Keratinocyte (primary cell): ENCODE measurements around the gene ARHGEF16. TPM values are rescaled to one million over a fixed set of nuclear protein-coding genes. Genes with fewer than 3 reads are reported as not detected.

ENCODE experiments used
- DNase-seq: peaks from one replicate; pipeline ENCODE4 v3.0.0-alpha.2; 2011; ENCODE audit warnings: low read depth, missing footprints, low spot score
- FAIRE-seq: peaks from 2 replicates; lab custom pipeline; 2011; peaks lifted over from hg19 to GRCh38; lab: Jason Lieb, UNC
- H2AFZ ChIP-seq: 2 replicates; pipeline ENCODE4 v1.6.0; 2012; ENCODE audit warnings: low read length, control low read depth, inconsistent platforms; ENCODE audit not compliant: control insufficient read depth
- H3K27ac ChIP-seq: 2 replicates; pipeline ENCODE4 v1.5.1; 2011; ENCODE audit warnings: low read length; ENCODE audit not compliant: control insufficient read depth, insufficient read depth
- H3K27me3 ChIP-seq: 3 replicates; pipeline ENCODE4 v1.6.0; 2011; ENCODE audit warnings: low read length; ENCODE audit not compliant: control insufficient read depth, insufficient read depth; ENCODE audit errors: extremely low read depth
- H3K36me3 ChIP-seq, 2 experiments: 2 replicates in 1 of 2; 3 replicates in 1 of 2; pipeline ENCODE4 v1.5.1; 2011; ENCODE audit warnings: low read length in 2 of 2, mild to moderate bottlenecking in 1 of 2; ENCODE audit not compliant: control insufficient read depth in 2 of 2, insufficient read depth in 2 of 2; ENCODE audit errors: extremely low read depth in 1 of 2
- H3K4me1 ChIP-seq: 3 replicates; pipeline ENCODE4 v1.5.1; 2011; ENCODE audit warnings: low read length; ENCODE audit not compliant: control insufficient read depth, insufficient read depth; ENCODE audit errors: extremely low read depth
- H3K4me2 ChIP-seq: 3 replicates; pipeline ENCODE4 v1.6.0; 2011; ENCODE audit warnings: low read depth, low read length; ENCODE audit not compliant: control insufficient read depth, insufficient read depth; ENCODE audit errors: extremely low read depth
- H3K4me3 ChIP-seq, 3 experiments: fragments of 200-600 bp in 1 of 3; sonication (generic) in 1 of 3; 2 replicates in 2 of 3; 3 replicates in 1 of 3; pipeline ENCODE4 v1.5.1; 2011 to 2016; ENCODE audit warnings: low read length in 3 of 3, mild to moderate bottlenecking in 3 of 3, control low read depth in 2 of 3, inconsistent platforms in 1 of 3, low read depth in 1 of 3, mixed read lengths in 1 of 3, mixed run types in 1 of 3, moderate library complexity in 1 of 3; ENCODE audit not compliant: control insufficient read depth in 2 of 3, insufficient read depth in 2 of 3; ENCODE audit errors: extremely low read depth in 1 of 3
- H3K79me2 ChIP-seq: 2 replicates; pipeline ENCODE4 v1.6.0; 2012; ENCODE audit warnings: low read length; ENCODE audit not compliant: control insufficient read depth, insufficient read depth
- H3K9ac ChIP-seq: 3 replicates; pipeline ENCODE4 v1.6.0; 2011; ENCODE audit warnings: low read length; ENCODE audit not compliant: control insufficient read depth, insufficient read depth; ENCODE audit errors: extremely low read depth
- H3K9me1 ChIP-seq: 3 replicates; pipeline ENCODE4 v1.6.0; 2011; ENCODE audit warnings: low read length; ENCODE audit not compliant: control insufficient read depth, insufficient read depth; ENCODE audit errors: extremely low read depth
- H3K9me3 ChIP-seq: 2 replicates; pipeline ENCODE4 v1.5.1; 2012; ENCODE audit warnings: low read depth, low read length; ENCODE audit not compliant: control insufficient read depth
- H4K20me1 ChIP-seq: 3 replicates; pipeline ENCODE4 v1.6.0; 2011; ENCODE audit warnings: low read length; ENCODE audit not compliant: control insufficient read depth, insufficient read depth; ENCODE audit errors: extremely low read depth
- CTCF ChIP-seq, 3 experiments: IDR thresholded peaks in 1 of 3; conservative IDR thresholded peaks in 1 of 3; optimal IDR thresholded peaks in 1 of 3; 2 replicates in 2 of 3; 3 replicates in 1 of 3; pipeline versions ENCODE3 to v1.5.1; 2011; ENCODE audit warnings: low read length in 3 of 3, mild to moderate bottlenecking in 3 of 3, moderate library complexity in 2 of 3, control low read depth in 1 of 3, inconsistent platforms in 1 of 3; ENCODE audit not compliant: insufficient read depth in 2 of 3; ENCODE audit errors: extremely low read depth in 1 of 3
- EZH2 ChIP-seq: IDR thresholded peaks from one replicate; pipeline ENCODE4 v1.6.1; 2012; ENCODE audit warnings: inconsistent platforms, mild to moderate bottlenecking, low read length, moderate library complexity
- dilution Hi-C: fragments of 300-500 bp; cut with MboI; formaldehyde crosslinking; loops from one replicate; pipeline ENCODE4 v1.7.0; 2020; ENCODE audit warnings: low sequenced_read_pairs; ENCODE audit not compliant: extremely low pct_ligation_motif_present
- polyA plus RNA-seq, 5 experiments: library from polyadenylated mRNA; depleted of rRNA in 3 of 5; stranded (reverse) in 3 of 5; stranded (forward) in 1 of 5; unstranded in 1 of 5; fragments of >200 nt; gene quantifications; 1 replicate in 1 of 5; 2 replicates in 3 of 5; 3 replicates in 1 of 5; pipeline versions ENCODE4 v1.2.1 to v1.2.3, GENCODE V29; 2011 to 2012; ENCODE audit warnings: missing spikeins in 2 of 5, low read depth in 1 of 5, low replicate concordance in 1 of 5

ARHGEF16 gene
- polyA plus RNA-seq, 1 donor (not counting 4 experiments of a cell fraction or from before 2014, with no cell fraction given) = 6.2 TPM

GRCh38 chr1:3456964-3457909, 2.8 kb downstream of the ARHGEF16 start:
- TF ChIP-seq CTCF (optimal IDR thresholded peaks at IDR 0.05 in 1 of 3, IDR thresholded peaks at IDR 0.05 in 1 of 3, conservative IDR thresholded peaks at IDR 0.05 in 1 of 3; ENCODE audit: extremely low read depth in 1 of 3, insufficient read depth in 2 of 3, low read length in 3 of 3) (no peak), EZH2 (no peak)
- Histone ChIP-seq H3K9me1 (no peaks in the 10 kb centered on the region), H2AFZ (no peak overlapping the region), H3K4me2 (no peak overlapping the region), H3K27ac (no peak overlapping the region), H3K4me3 (no peak overlapping the region), H3K36me3 (no peaks in the 10 kb centered on the region), H3K4me1 (peaks cover 38% of the 10 kb centered on the region), H3K79me2 (no peaks in the 10 kb centered on the region), H3K27me3 (no peaks in the 10 kb centered on the region), H3K9ac (no peak overlapping the region), H4K20me1 (no peaks in the 10 kb centered on the region), H3K9me3 (no peaks in the 10 kb centered on the region)
- FAIRE-seq = no peak
- no peak for DNase-seq
- dilution Hi-C loops = no loop called here

GRCh38 chr1:3457910-3458883, 3.7 kb downstream of the ARHGEF16 start:
- dilution Hi-C loops = no loop called here
- TF ChIP-seq EZH2 = no peak
- TF ChIP-seq CTCF (optimal IDR thresholded peaks at IDR 0.05 in 1 of 3, IDR thresholded peaks at IDR 0.05 in 1 of 3, conservative IDR thresholded peaks at IDR 0.05 in 1 of 3; ENCODE audit: extremely low read depth in 1 of 3, insufficient read depth in 2 of 3, low read length in 3 of 3) = no peak
- no peak overlapping the region for H2AFZ ChIP-seq
- H3K4me3 ChIP-seq = no peak overlapping the region
- no peak for DNase-seq
- no peaks in the 10 kb centered on the region for H3K79me2 ChIP-seq
- H3K4me2 ChIP-seq = no peak overlapping the region
- no peaks in the 10 kb centered on the region for H4K20me1 ChIP-seq
- no peaks in the 10 kb centered on the region for H3K36me3 ChIP-seq
- H3K4me1 ChIP-seq = peaks cover 38% of the 10 kb centered on the region
- H3K27me3 ChIP-seq = no peaks in the 10 kb centered on the region
- H3K9me1 ChIP-seq = no peaks in the 10 kb centered on the region
- H3K27ac ChIP-seq = no peak overlapping the region
- H3K9me3 ChIP-seq = no peaks in the 10 kb centered on the region
- no peak overlapping the region for H3K9ac ChIP-seq
- no peak for FAIRE-seq
